Pancreas (tissue), 10 donors: ENCODE data around the gene RAB3C. TPM values are rescaled to one million over a fixed set of nuclear protein-coding genes. Genes with fewer than 3 reads are reported as not detected.

Experiments
- ATAC-seq, 4 donors: fragments of 200-7000 bp; cut with Tn5 transposase; one replicate each; pipeline versions ENCODE4 v1.8.0 to v1.9.1; 2020; ENCODE audit warnings: mild to moderate bottlenecking in 4 of 4, moderate library complexity in 4 of 4
- DNase-seq, 6 donors: peaks; one replicate each; pipeline ENCODE4 v3.0.0-alpha.2; 2020
- FAIRE-seq: peaks from 2 replicates; lab custom pipeline; 2012; peaks lifted over from hg19 to GRCh38; lab: Jason Lieb, UNC
- H3K27ac ChIP-seq, 4 donors: fragments of 200-600 bp; sonication (generic); 1 replicate in 3 of 4; 2 replicates in 1 of 4; pipeline versions ENCODE4 v1.5.0 to v1.8.0; 2020
- H3K27me3 ChIP-seq, 4 donors: fragments of 200-600 bp; one replicate each; pipeline ENCODE4 v1.8.0; 2021
- H3K36me3 ChIP-seq, 3 donors: fragments of 200-600 bp; sonication (generic) in 1 of 3; one replicate each; pipeline versions ENCODE4 v1.5.0 to v1.8.0; 2020 to 2021
- H3K4me1 ChIP-seq, 3 donors: fragments of 200-600 bp; one replicate each; pipeline ENCODE4 v1.8.0; 2021
- H3K4me3 ChIP-seq, 4 donors: fragments of 200-600 bp; sonication (generic) in 2 of 4; one replicate each; pipeline versions ENCODE4 v1.5.0 to v1.8.0; 2020 to 2021
- H3K9me3 ChIP-seq, 4 donors: fragments of 200-600 bp; one replicate each; pipeline ENCODE4 v1.8.0; 2021
- WGBS, 2 donors: extraction: QIAGEN DNeasy Blood & Tissue Kit; methylation state at CpG; one replicate each; pipeline ENCODE4 v1.1.7; 2013; 5-methylcytosine and 5-hydroxymethylcytosine counted together
- intact Hi-C, 3 donors: fragments of 100-400 bp; cut with DNase I; formaldehyde crosslinking; loops; one replicate each; pipeline versions ENCODE4 v1.11.1 to v1.14.2; 2022
- polyA plus RNA-seq, 2 donors: library from polyadenylated mRNA; stranded (reverse); fragments of 200-250 nt; gene quantifications; one replicate each; pipeline ENCODE4 v1.2.3, GENCODE V29; 2013
- total RNA-seq, 6 donors: library from RNA; stranded (reverse); fragmentation: NEBNext Ultra II Directional in 4 of 6; extraction: Animal tissue kit (Norgen Biotek cat#: 25700) in 4 of 6; gene quantifications; one replicate each; pipeline versions ENCODE4 v1.2.1 to v1.2.4, GENCODE V29; 2021 to 2023
- TF ChIP-seq, protein P1 (sequence below), 4 donors: fragments of 200-600 bp; sonication (generic) in 3 of 4; IDR thresholded peaks; one replicate each; pipeline versions ENCODE4 v1.5.0 to v1.8.0; 2021; ENCODE audit warnings: antibody characterized with exemption in 4 of 4
- donor health status: healthy with polysubstance abuse.
- donor health status: DM: no; HTN: no; CAD: no; lungs with moderate emphysema.
- donor health status: DM: no; HTN: no; CAD: no.
- donor health status: control.
- donor health status: control.
- donor health status: Bipolar disorder and iron deficiency.
- donor health status: DM: yes; HTN: yes; CAD: no.
- donor health status: DM: no; HTN: no; CAD: no.
- donor health status: DM: no; HTN: no; CAD: no.
- donor health status: DM: yes; HTN: yes; CAD: no.

The RAB3C gene
- total and polyA plus RNA-seq, 8 donors = 1.7 to 9.0 (median 4.8) TPM

DNA sequence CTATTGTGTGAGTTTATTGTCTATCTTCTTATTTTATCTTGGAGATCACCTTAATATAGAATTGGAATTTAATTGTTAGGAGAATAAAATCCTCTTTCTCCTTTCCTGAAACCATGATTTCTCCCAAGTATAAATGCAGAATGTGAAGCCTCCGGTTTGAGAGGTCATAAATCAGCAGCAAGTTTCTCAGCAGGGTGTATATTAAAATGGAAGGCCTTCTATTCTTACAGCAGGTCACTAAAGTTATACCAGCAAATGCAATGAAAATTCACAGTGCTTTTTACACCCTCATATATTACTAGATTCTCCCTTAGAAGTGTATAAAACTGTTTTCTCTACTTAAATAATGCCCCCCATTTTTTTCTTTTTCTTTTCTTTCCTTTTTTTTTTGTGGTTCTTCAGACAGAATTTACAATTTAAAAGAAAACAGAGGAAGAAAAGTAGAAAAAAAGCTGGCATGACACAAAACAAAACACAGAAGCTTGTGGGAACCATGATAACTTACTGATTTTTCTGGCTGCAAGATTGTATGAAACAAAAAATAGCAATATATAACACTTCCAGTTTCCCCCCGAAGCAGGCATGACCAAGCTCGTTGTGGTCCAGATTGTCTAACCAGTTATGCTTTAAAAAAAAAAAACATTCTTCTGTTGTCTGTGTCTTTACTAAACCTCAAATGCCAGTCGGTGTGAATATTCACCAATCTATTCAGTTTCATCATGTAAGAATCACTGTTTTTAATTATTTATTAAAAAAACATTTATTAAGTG, 211.2 kb downstream of the RAB3C start:
- no peaks in the 10 kb centered on the region for H3K36me3 ChIP-seq
- FAIRE-seq (no peak), DNase-seq (no peak), ATAC-seq (no peak)
- H3K27me3 ChIP-seq = no peaks in the 10 kb centered on the region
- no peaks in the 10 kb centered on the region for H3K9me3 ChIP-seq
- H3K4me3 ChIP-seq = no peak overlapping the region
- H3K27ac ChIP-seq = no peak overlapping the region
- 61 to 62% methylated on average over 4 of the region's 4 CpGs for WGBS, 2 donors
- TF ChIP-seq, protein P1, sequence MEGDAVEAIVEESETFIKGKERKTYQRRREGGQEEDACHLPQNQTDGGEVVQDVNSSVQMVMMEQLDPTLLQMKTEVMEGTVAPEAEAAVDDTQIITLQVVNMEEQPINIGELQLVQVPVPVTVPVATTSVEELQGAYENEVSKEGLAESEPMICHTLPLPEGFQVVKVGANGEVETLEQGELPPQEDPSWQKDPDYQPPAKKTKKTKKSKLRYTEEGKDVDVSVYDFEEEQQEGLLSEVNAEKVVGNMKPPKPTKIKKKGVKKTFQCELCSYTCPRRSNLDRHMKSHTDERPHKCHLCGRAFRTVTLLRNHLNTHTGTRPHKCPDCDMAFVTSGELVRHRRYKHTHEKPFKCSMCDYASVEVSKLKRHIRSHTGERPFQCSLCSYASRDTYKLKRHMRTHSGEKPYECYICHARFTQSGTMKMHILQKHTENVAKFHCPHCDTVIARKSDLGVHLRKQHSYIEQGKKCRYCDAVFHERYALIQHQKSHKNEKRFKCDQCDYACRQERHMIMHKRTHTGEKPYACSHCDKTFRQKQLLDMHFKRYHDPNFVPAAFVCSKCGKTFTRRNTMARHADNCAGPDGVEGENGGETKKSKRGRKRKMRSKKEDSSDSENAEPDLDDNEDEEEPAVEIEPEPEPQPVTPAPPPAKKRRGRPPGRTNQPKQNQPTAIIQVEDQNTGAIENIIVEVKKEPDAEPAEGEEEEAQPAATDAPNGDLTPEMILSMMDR (IDR thresholded peaks at IDR 0.05) = no peak
- intact Hi-C loops = no loop called here
- H3K4me1 ChIP-seq = no peaks in the 10 kb centered on the region

DNA sequence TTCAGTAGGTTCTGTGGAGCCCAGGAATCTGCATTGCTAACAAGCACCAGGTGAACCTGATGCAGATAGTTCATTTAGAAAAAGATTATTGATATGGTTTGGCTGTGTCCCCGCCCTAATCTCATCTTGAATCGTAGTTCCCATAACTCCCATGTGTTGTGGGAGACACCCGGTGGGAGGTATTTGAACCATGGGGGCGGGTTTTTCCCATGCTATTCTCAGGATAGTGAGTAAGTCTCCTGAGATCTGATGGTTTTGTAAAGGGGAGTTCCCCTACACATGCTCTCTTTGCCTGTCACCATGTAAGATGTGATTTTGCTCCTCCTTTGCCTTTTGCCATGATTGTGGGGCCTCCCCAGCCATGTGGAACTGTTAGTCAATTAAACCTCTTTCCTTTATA, 212.0 kb downstream of the RAB3C start:
- Histone ChIP-seq H3K27ac (no peak overlapping the region), H3K4me1 (no peaks in the 10 kb centered on the region), H3K36me3 (no peaks in the 10 kb centered on the region), H3K9me3 (no peaks in the 10 kb centered on the region), H3K4me3 (no peak overlapping the region), H3K27me3 (no peaks in the 10 kb centered on the region)
- FAIRE-seq = no peak
- TF ChIP-seq, protein P1 (IDR thresholded peaks at IDR 0.05) = no peak
- DNase-seq = no peak
- WGBS, 2 donors = 89 to 91% methylated on average over 4 of the region's 4 CpGs
- ATAC-seq = no peak
- intact Hi-C loops = no loop called here

DNA sequence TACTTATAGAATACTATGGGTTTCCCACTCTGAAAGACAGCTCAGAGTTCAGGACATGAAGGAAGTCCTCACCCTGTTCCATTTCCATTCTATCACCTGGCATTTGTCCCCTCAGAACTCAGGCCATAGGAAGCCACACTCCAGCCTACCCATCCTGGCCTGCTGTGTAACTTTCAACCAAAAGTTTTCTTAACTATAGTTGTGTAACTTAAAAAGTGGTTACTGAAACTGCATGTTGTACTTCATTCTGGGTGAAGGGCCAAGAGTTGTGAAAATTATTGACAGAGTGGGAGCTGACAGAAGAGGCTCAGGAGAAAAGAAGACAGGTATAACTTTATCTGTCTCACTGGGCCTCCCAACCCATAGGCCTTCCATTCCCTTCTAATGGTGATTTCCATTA, 212.5 kb downstream of the RAB3C start:
- Histone ChIP-seq H3K27me3 (no peaks in the 10 kb centered on the region), H3K4me3 (no peak overlapping the region), H3K36me3 (no peaks in the 10 kb centered on the region), H3K4me1 (no peaks in the 10 kb centered on the region), H3K9me3 (no peaks in the 10 kb centered on the region), H3K27ac (no peak overlapping the region)
- FAIRE-seq = no peak
- no peak for DNase-seq
- no peak for ATAC-seq
- intact Hi-C loops = no loop called here
- TF ChIP-seq, protein P1 (IDR thresholded peaks at IDR 0.05) = no peak

DNA sequence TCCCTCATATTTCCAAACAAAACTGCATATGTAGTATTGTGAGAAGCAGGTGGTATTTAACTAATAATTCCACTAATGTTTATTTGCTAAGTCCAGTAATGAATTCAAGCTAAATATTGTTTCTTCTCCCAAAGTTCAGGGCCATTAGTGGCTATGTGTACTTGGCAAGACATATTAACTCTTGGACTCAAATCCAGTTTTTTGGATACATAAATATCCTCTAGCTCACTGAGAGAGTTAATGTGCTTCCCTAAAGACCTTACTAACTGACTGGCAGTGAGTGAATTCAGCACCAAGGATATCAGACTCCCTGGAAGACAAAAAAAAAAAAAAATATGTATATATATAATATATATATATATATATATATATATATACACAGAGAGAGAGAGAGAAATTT, 214.1 kb downstream of the RAB3C start:
- no peak for DNase-seq
- Histone ChIP-seq H3K27ac (no peak overlapping the region), H3K27me3 (no peaks in the 10 kb centered on the region), H3K36me3 (no peaks in the 10 kb centered on the region), H3K4me3 (no peak overlapping the region), H3K9me3 (no peaks in the 10 kb centered on the region), H3K4me1 (no peaks in the 10 kb centered on the region)
- intact Hi-C loops = no loop called here
- no peak for ATAC-seq
- FAIRE-seq = no peak
- TF ChIP-seq, protein P1 (IDR thresholded peaks at IDR 0.05) = no peak

DNA sequence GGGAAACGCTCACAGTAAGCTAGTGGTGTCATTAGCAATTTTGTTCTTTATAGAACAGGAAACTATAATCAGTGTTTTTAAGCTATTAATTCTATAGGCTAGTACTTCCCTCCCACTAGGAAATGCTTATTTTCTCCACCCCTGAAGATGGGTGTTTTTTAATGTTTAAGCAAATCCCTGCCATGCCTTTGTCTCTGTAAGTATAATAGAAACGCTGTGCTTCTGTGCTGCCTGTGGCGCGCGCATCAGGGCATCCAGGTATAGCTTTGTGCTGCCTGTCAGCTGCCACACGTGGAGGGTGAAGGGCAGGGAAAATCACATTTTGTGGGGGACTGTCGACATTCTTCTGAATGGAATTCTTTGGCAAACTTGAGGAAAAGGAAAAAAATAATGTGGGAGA, 217.5 kb downstream of the RAB3C start:
- ATAC-seq = no peak
- DNase-seq = no peak
- intact Hi-C loops = no loop called here
- H3K9me3 ChIP-seq = no peaks in the 10 kb centered on the region
- no peaks in the 10 kb centered on the region for H3K36me3 ChIP-seq
- TF ChIP-seq, protein P1 (IDR thresholded peaks at IDR 0.05) = no peak
- FAIRE-seq = no peak
- no peak overlapping the region for H3K4me3 ChIP-seq
- H3K4me1 ChIP-seq = no peaks in the 10 kb centered on the region
- no peaks in the 10 kb centered on the region for H3K27me3 ChIP-seq
- WGBS, 2 donors = 81 to 85% methylated on average over 7 of the region's 7 CpGs
- H3K27ac ChIP-seq = no peak overlapping the region
